ENCODE measurements around the gene PXN.

The PXN gene

DNA sequence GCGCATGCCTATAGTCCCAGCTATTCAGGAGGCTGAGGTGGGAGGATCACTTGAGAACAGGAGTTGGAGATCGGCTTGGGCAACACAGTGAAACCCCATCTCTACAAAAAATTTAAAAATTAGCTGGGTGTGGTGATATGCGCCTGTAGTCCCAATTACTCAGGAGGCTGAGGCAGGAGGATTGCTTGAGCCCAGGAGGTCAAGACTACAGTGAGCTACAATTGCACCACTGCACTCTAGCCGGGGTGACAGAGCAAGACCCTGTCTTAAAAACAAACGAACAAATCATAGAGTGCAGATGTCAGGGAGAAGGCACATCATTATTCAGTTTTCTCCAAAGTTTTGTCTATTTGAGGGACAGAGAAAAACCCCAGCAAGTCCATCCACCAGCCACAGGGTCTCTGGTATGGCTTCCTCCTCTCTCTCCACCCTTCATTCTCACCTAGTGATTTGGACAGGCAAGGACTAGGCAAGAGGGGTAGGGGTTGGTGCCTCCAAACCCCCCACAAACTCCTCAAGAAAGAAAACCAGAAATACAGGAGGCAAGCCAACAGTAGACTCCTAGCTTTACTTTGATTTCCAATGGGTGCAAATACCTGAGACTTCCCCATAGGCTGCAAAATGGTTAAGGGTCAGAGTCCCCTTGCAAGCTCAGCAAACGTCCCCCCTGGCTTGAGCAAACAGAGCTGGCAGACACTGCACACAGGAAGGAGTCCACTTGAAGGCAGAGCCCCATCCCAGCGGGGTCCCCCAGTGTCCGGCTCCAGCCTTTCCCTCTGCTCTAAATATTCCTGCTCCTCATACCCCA lies 38.1 kb downstream of the PXN start:
- TF ChIP-seq, protein P1, sequence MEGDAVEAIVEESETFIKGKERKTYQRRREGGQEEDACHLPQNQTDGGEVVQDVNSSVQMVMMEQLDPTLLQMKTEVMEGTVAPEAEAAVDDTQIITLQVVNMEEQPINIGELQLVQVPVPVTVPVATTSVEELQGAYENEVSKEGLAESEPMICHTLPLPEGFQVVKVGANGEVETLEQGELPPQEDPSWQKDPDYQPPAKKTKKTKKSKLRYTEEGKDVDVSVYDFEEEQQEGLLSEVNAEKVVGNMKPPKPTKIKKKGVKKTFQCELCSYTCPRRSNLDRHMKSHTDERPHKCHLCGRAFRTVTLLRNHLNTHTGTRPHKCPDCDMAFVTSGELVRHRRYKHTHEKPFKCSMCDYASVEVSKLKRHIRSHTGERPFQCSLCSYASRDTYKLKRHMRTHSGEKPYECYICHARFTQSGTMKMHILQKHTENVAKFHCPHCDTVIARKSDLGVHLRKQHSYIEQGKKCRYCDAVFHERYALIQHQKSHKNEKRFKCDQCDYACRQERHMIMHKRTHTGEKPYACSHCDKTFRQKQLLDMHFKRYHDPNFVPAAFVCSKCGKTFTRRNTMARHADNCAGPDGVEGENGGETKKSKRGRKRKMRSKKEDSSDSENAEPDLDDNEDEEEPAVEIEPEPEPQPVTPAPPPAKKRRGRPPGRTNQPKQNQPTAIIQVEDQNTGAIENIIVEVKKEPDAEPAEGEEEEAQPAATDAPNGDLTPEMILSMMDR (IDR thresholded peaks at IDR 0.05), result no peak

DNA sequence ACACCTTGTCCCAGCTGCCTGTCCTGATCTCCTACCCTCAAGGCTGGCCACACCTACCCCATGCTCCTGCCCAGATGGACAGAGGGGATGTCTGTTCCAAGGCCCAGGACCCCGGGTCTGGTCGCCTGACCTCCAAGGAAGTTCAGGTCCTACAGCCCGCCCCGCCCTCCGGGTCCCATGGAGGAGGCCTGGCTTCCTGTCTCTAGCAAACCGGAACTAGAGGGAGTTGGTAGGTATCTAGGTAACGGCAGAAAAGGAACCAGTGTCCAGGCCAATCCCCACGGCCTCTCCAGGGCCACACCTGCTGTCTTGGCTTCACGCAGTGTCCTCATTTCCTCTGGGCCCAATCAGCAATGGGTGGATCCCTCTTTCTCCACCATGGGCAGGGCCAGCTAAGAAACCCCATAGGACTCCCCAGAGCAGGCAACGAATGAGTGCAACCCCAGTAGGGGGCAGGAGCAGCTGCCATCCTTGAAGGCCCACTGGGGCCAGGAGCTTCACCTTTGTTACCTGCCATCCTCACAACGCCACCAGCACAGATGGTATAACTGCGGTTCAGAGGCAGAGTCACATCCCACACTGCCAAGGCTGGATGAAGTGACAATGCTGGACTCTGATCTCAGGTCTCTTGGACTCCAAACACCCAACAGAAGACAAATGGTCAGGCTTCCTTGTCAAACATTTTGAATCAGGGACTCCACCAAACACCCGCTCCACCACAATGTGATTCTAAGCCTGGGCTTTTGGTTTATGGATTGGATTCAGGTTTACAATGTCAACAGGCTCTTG lies 39.5 kb downstream of the PXN start:
- TF ChIP-seq, protein P1 (IDR thresholded peaks at IDR 0.05), result no peak

DNA sequence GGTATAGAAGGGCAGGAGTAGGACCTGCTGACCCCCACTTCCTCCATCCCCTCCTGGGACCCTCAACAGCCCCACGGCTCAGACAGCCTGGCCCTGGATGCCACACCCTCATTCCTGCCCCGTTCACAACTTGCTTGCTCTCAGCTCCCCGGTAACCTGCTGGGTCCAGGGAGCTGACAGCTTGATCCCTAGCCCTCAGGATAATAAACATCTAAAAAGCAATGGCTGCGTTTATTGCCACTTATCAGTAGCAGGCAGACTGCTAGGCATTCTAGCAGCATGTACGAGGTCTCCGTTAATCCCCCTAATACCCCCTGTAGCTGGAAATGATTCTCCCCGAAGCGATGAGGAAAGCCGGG lies 40.4 kb downstream of the PXN start:
- TF ChIP-seq, protein P1 (IDR thresholded peaks at IDR 0.05), result no peak

DNA sequence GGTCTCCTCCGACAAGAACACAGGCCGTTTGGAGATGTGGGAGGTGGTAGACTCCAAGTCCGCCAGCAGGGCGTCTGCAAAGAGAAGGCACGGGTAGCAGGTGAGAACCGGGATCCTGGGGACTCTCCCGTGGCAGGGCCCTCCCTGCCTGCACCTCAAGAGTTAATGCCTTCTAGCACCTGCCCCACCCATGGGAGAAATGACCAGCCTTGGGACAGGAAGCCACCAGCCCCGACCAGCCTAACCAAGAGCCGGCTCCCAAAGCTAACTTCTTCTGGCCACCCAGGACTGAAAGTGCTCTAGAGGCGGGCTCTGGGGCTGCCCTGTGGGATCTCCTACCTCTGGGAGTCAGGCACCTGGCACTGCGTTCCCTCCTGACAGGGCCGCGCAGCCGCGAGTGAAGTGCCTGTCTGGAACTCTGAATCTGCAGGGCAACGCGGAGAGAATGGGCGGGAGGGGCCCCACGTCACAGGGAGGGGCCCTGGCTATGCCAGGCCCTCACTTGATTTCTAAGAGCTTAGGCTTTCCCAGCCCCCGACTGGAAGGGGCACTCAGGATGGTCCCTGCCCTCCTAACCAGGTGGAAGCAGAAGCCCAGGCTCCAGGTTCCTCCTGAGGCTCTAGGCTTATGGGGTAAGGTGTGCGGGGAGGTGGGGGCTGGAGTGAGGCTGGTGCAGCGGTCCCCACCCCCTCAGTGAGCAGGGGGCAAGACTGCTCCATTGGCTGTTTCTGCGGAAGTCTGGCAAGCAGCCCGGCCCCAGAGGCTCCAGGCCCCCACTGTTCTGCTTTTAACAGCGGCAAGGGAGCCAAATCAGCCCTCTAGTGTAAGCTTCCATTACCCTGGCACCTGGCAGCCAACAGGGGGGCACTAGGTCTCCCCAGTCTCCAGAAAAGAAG lies 41.0 kb downstream of the PXN start:
- TF ChIP-seq, protein P1 (IDR thresholded peaks at IDR 0.05), result no peak

DNA sequence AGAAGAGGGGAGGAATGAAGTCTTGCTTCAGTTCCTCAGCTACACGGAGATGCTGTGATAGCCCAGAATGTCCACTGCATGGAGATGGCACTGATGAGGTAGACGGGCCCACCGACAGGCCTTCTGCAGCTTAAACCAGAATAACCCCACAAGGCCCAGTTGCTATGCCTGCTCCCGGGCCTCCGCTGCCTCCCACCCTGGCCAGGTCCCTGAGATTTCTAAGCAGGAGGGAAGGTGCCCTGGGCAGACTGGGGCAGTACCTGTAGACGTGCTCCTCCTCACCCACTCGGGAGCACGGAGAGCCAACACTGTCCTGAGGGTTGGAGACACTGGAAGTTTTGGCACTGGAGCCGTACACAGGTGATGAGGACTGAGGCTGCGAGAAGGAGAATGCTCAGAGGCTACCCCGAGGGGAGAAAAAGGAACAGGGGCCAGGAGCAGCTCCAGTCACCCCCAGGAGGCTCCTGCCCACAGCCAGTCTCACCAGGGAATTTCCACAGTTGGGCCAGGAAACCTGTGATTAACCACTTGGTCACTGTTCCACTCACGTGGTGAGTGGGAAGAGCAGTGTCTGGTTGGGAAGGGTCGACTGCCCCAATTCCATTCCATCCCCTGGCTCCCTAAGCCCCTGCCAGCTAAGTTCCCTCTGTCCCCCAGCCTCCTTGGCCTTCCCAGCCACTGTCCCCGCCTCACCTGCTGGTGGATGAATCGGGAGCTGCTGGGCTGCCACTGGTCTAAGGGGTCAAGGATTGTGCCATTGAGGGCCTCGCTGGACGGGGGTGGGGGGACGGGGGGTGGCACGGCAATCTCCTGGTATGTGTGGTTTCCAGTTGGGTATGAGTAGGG lies 41.8 kb downstream of the PXN start:
- TF ChIP-seq, protein P1 (IDR thresholded peaks at IDR 0.05), result no peak

DNA sequence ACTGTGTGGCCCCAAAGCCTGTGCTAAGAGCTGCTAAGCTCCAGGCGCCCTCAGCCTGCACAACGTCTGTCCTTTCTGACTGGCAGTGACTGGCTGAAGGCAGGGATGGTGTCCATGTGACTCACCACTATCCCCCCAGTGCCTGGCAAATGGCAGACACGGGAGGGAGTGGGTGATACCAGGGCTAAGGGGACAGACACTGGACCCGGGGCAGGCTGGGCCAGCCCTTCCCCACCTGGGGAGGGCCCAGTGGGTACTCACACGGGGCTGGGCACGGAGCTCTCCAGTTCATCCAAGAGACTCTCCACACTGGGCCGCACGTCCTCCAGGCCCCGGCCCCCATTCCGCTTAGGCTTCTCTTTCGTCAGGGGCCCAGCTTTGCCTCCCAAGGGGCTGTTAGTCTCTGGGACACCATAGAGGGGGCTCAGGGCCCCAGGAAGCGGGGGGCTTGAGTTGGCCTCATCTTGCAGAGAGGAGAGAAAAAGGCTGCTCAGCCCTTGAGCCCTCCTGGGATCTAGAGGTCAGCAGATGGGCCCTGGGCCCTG lies 43.2 kb downstream of the PXN start:
- TF ChIP-seq, protein P1 (IDR thresholded peaks at IDR 0.05), result no peak

All from LNCAP (cell line).